Trophoblast cell (in vitro differentiated cells and primary cell): ENCODE results near the gene PAX8.

Experiments used
- DNase-seq, 2 donors: peaks; one replicate each; pipeline ENCODE4 v3.0.0-alpha.2; 2016
- H2AFZ ChIP-seq: 2 replicates; pipeline ENCODE4 v1.6.1; 2013; ENCODE audit warnings: low read length, moderate library complexity, mild to moderate bottlenecking; ENCODE audit not compliant: insufficient read depth, poor library complexity
- H2AK5ac ChIP-seq: 2 replicates; pipeline ENCODE4 v1.6.1; 2013; ENCODE audit warnings: mild to moderate bottlenecking, low read length
- H2BK120ac ChIP-seq: 2 replicates; pipeline ENCODE4 v1.6.1; 2013; ENCODE audit warnings: low read length, mild to moderate bottlenecking, moderate library complexity; ENCODE audit not compliant: insufficient read depth, poor library complexity
- H2BK12ac ChIP-seq: 2 replicates; pipeline ENCODE4 v1.6.1; 2013; ENCODE audit warnings: mild to moderate bottlenecking, low read length, moderate library complexity
- H2BK5ac ChIP-seq: 2 replicates; pipeline ENCODE4 v1.6.1; 2013; ENCODE audit warnings: low read length, low read depth, moderate library complexity, mild to moderate bottlenecking; ENCODE audit not compliant: poor library complexity
- H3K14ac ChIP-seq: 2 replicates; pipeline ENCODE4 v1.6.1; 2013; ENCODE audit warnings: mild to moderate bottlenecking, low read length
- H3K18ac ChIP-seq: 2 replicates; pipeline ENCODE4 v1.6.1; 2013; ENCODE audit warnings: mild to moderate bottlenecking, low read length
- H3K23ac ChIP-seq: 2 replicates; pipeline ENCODE4 v1.6.1; 2013; ENCODE audit warnings: low read length
- H3K27ac ChIP-seq: 2 replicates; pipeline ENCODE4 v1.5.1; 2013; ENCODE audit warnings: low read depth, mild to moderate bottlenecking, inconsistent platforms, low read length, moderate library complexity
- H3K27me3 ChIP-seq: 2 replicates; pipeline ENCODE4 v1.6.1; 2013; ENCODE audit warnings: inconsistent platforms, mild to moderate bottlenecking, low read length, moderate library complexity; ENCODE audit not compliant: insufficient read depth
- H3K36me3 ChIP-seq, 2 experiments: 1 replicate in 1 of 2; 2 replicates in 1 of 2; pipeline ENCODE4 v1.6.1; 2013; ENCODE audit warnings: low read length in 2 of 2, mild to moderate bottlenecking in 2 of 2, moderate library complexity in 1 of 2; ENCODE audit not compliant: insufficient read depth in 2 of 2, control insufficient read depth in 1 of 2
- H3K4ac ChIP-seq: 2 replicates; pipeline ENCODE4 v1.6.1; 2013; ENCODE audit warnings: low read depth, mild to moderate bottlenecking, low read length, moderate library complexity
- H3K4me1 ChIP-seq, 2 experiments: 1 replicate in 1 of 2; 2 replicates in 1 of 2; pipeline ENCODE4 v1.6.1; 2013; ENCODE audit warnings: low read length in 2 of 2, mild to moderate bottlenecking in 2 of 2, moderate library complexity in 1 of 2; ENCODE audit not compliant: insufficient read depth in 2 of 2, control insufficient read depth in 1 of 2
- H3K4me2 ChIP-seq: 2 replicates; pipeline ENCODE4 v1.6.1; 2013; ENCODE audit warnings: inconsistent platforms, mild to moderate bottlenecking, low read length, moderate library complexity
- H3K4me3 ChIP-seq: 2 replicates; pipeline ENCODE4 v1.5.1; 2013; ENCODE audit warnings: mild to moderate bottlenecking, low read depth, low read length, inconsistent platforms
- H3K79me1 ChIP-seq: one replicate; pipeline ENCODE4 v1.6.1; 2013; ENCODE audit warnings: low read length
- H3K79me2 ChIP-seq: 2 replicates; pipeline ENCODE4 v1.6.1; 2013; ENCODE audit warnings: low read length, mild to moderate bottlenecking; ENCODE audit not compliant: control insufficient read depth, insufficient read depth, poor library complexity
- H3K9ac ChIP-seq: 2 replicates; pipeline ENCODE4 v1.6.1; 2013; ENCODE audit warnings: mild to moderate bottlenecking, low read length
- H3K9me3 ChIP-seq: 2 replicates; pipeline ENCODE4 v1.6.1; 2013; ENCODE audit warnings: low read depth, mild to moderate bottlenecking, control low read depth, inconsistent platforms, low read length; ENCODE audit not compliant: insufficient read depth
- H4K12ac ChIP-seq: 2 replicates; pipeline ENCODE4 v1.6.1; 2013; ENCODE audit warnings: low read depth, mild to moderate bottlenecking, low read length, moderate library complexity
- H4K8ac ChIP-seq: 2 replicates; pipeline ENCODE4 v1.6.1; 2013; ENCODE audit warnings: low read depth, mild to moderate bottlenecking, low read length, moderate library complexity
- H4K91ac ChIP-seq: one replicate; pipeline ENCODE4 v1.6.1; 2013; ENCODE audit warnings: low read depth, mild to moderate bottlenecking, low read length, moderate library complexity
- WGBS: extraction: QIAGEN DNeasy Blood & Tissue Kit; methylation state at CpG from one replicate; pipeline ENCODE4 v1.1.7; 2013; ENCODE audit warnings: missing lambda C conversion rate; ENCODE audit not compliant: insufficient read length, insufficient coverage; ENCODE audit errors: extremely low coverage; 5-methylcytosine and 5-hydroxymethylcytosine counted together

PAX8 gene

DNA sequence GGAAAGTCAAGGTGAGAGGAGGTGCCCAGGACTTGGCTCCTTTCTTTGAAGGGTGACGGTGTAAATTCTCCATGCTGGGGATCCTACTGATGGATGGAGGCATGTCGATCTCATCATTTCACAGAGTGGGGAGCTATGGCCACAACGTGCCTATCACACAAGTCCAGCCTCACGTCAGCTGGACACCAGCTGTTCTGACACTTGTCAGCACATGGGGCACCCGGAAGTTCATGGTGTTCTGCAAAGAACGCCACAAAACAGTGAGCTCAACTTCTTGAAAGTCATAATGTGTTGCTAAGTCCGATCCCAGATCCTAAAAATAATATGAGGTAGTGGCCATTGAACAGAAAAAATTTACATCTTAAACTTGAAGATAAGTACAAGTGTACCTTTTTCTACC, 12.3 kb downstream of the PAX8 start:
- Histone ChIP-seq H3K4me3 (no peak overlapping the region), H4K8ac (no peak overlapping the region), H4K12ac (no peak overlapping the region), H4K91ac (no peak overlapping the region), H3K27me3 (peaks cover 11% of the 10 kb centered on the region), H3K36me3 (no peaks in the 10 kb centered on the region), H3K4me2 (no peak overlapping the region), H3K79me2 (no peaks in the 10 kb centered on the region), H3K4me1 (no peaks in the 10 kb centered on the region), H2BK5ac (no peak overlapping the region), H3K4ac (no peak overlapping the region), H2AFZ (no peak overlapping the region), H3K27ac (no peak overlapping the region), H2BK12ac (no peak overlapping the region), H2AK5ac (no peak overlapping the region), H3K18ac (no peak overlapping the region), H3K14ac (no peak overlapping the region), H3K9ac (no peak overlapping the region), H2BK120ac (no peak overlapping the region), H3K9me3 (peaks cover 3% of the 10 kb centered on the region), H3K79me1 (no peaks in the 10 kb centered on the region), H3K23ac (no peak overlapping the region)
- DNase-seq: no peak
- no CpG with 5 or more reads among the region's 7 CpGs for WGBS

- Histone ChIP-seq H3K4me3 (no peak overlapping the region), H2AFZ (no peak overlapping the region), H3K27ac (no peak overlapping the region), H2AK5ac (no peak overlapping the region), H3K36me3 (no peaks in the 10 kb centered on the region), H2BK5ac (no peak overlapping the region), H4K91ac (no peak overlapping the region), H3K27me3 (peaks cover 4% of the 10 kb centered on the region), H4K12ac (no peak overlapping the region), H2BK120ac (no peak overlapping the region), H3K18ac (no peak overlapping the region), H3K4me1 (no peaks in the 10 kb centered on the region), H4K8ac (no peak overlapping the region), H3K79me2 (no peaks in the 10 kb centered on the region), H3K14ac (no peak overlapping the region), H3K4ac (no peak overlapping the region), H3K9me3 (peaks cover 3% of the 10 kb centered on the region), H3K9ac (no peak overlapping the region), H3K4me2 (no peak overlapping the region), H2BK12ac (no peak overlapping the region), H3K23ac (no peak overlapping the region), H3K79me1 (no peaks in the 10 kb centered on the region)
- no CpG with 5 or more reads among the region's 9 CpGs for WGBS
- no peak for DNase-seq
Measured at GRCh38 chr2:113264713-113265403, 13.9 kb downstream of the PAX8 start.

GRCh38 chr2:113263546-113263945, 15.2 kb downstream of the PAX8 start:
- H3K4me3 ChIP-seq: no peak overlapping the region
- no peak overlapping the region for H4K12ac ChIP-seq
- no peak overlapping the region for H4K91ac ChIP-seq
- no peaks in the 10 kb centered on the region for H3K4me1 ChIP-seq
- DNase-seq: no peak
- H3K4ac ChIP-seq: no peak overlapping the region
- peaks cover 3% of the 10 kb centered on the region for H3K9me3 ChIP-seq
- H3K4me2 ChIP-seq: no peak overlapping the region
- H3K79me2 ChIP-seq: no peaks in the 10 kb centered on the region
- no peak overlapping the region for H4K8ac ChIP-seq
- no peak overlapping the region for H2AFZ ChIP-seq
- no peak overlapping the region for H2BK120ac ChIP-seq
- H3K36me3 ChIP-seq: no peaks in the 10 kb centered on the region
- no peak overlapping the region for H2BK5ac ChIP-seq
- no peak overlapping the region for H3K27ac ChIP-seq
- peaks cover 4% of the 10 kb centered on the region for H3K27me3 ChIP-seq
- no peak overlapping the region for H3K9ac ChIP-seq
- no peak overlapping the region for H2BK12ac ChIP-seq
- no peaks in the 10 kb centered on the region for H3K79me1 ChIP-seq
- no CpG with 5 or more reads among the region's 1 CpG for WGBS
- no peak overlapping the region for H3K18ac ChIP-seq
- no peak overlapping the region for H3K14ac ChIP-seq
- H3K23ac ChIP-seq: no peak overlapping the region
- H2AK5ac ChIP-seq: no peak overlapping the region

DNA sequence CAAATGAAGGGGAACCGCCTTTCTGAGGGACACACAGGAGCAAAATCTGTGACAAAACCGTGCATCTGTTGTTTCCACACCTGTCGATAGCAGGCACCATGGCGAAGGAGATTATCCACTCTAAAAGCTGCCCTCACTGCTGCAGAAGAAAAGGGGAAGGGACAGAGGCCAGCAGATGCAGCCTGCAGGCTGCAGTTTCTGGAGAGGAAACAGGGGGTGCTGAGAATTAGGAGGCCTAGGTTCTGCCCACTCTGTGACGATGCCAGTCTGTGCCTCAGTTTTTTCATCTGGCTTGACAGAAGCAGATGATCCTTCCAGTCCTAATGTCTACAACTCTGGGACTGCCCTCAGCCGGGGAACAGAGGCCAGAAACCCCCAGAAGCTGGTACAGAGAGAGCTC, 17.7 kb downstream of the PAX8 start:
- Histone ChIP-seq H3K4me1 (no peaks in the 10 kb centered on the region), H4K91ac (no peak overlapping the region), H2BK120ac (no peak overlapping the region), H3K79me1 (no peaks in the 10 kb centered on the region), H3K23ac (no peak overlapping the region), H3K27me3 (no peaks in the 10 kb centered on the region), H3K9ac (no peak overlapping the region), H3K4me2 (no peak overlapping the region), H2BK5ac (no peak overlapping the region), H4K8ac (no peak overlapping the region), H3K36me3 (no peaks in the 10 kb centered on the region), H3K27ac (no peak overlapping the region), H2BK12ac (no peak overlapping the region), H3K18ac (no peak overlapping the region), H2AK5ac (no peak overlapping the region), H2AFZ (no peak overlapping the region), H3K4ac (no peak overlapping the region), H3K4me3 (no peak overlapping the region), H3K79me2 (no peaks in the 10 kb centered on the region), H3K14ac (no peak overlapping the region), H3K9me3 (peaks cover 3% of the 10 kb centered on the region), H4K12ac (no peak overlapping the region)
- no peak for DNase-seq
- no CpG with 5 or more reads among the region's 6 CpGs for WGBS
